GM12892 (cell line): Measurements from ENCODE around the gene NFIX.

Experiments used
- DNase-seq: peaks from one replicate; pipeline ENCODE4 v3.0.0; 2011; ENCODE audit not compliant: insufficient read length
- FAIRE-seq: peaks from 2 replicates; lab custom pipeline; 2011; peaks lifted over from hg19 to GRCh38; lab: Jason Lieb, UNC
- POLR2A ChIP-seq: IDR thresholded peaks from 2 replicates; pipeline ENCODE4 v1.6.1; 2011; ENCODE audit warnings: low read depth, low read length, control low read depth
- POLR2AphosphoS5 ChIP-seq: IDR thresholded peaks from 2 replicates; pipeline ENCODE4 v1.6.1; 2011; ENCODE audit warnings: low read depth, low read length, control low read depth
- TAF1 ChIP-seq: IDR thresholded peaks from 2 replicates; pipeline ENCODE4 v1.6.1; 2011; ENCODE audit warnings: low read depth, mild to moderate bottlenecking, control low read depth, low read length, borderline replicate concordance

The NFIX gene

DNA sequence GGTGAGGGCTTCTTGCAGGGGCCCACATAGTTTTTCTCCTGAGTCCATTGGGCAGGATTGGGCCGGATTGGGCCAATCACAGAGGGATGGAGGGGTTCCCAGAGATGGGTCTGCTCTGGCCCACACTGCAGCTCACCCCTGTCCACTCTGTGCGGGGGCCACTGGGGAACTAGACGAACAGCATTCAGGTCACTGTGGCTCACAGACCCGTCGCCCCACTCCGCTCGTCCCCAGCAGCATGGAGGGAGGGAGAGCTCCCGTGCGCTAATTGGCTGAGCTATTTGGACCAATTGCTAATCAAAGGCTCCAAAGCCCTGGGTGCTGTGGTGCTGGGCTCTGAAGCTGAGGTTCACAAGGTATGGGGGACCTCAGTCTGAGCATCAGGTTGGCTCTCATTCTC is 134.1 kb downstream of the NFIX start:
- TF ChIP-seq TAF1, result no peak
- no peak for TF ChIP-seq POLR2AphosphoS5
- no peak for TF ChIP-seq POLR2A
- no peak for FAIRE-seq
- no peak for DNase-seq

DNA sequence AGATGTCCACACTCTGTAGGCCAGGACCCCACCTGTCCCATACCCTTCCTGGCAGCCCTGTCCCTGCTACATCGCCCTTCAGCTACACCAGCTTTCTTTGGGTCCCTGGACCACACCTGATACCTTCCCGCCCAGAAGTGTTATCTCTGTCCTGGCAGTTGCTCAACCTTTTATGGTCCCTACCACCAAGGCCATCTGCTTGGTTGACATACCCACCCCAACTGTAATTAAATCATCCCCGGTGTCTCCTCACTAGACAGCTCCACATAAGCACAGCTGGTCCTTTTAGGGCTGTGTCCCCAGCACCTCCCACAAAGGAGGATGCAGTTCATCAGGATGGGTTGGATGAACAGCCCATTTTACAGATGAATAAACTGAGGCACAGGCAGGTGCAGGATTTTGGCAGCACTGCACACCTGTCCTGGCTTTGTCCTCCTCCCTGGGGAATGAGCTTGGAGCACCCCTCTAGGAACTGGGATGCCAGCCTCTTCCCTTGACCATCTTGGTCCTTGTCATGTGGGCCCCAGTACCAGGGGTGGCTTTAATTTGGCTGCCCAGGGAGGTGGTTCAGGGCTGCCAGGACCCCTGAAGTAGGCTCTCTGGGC is 135.7 kb downstream of the NFIX start:
- DNase-seq (no peak), FAIRE-seq (no peak)
- TF ChIP-seq POLR2A, result no peak
- TF ChIP-seq POLR2AphosphoS5, result no peak
- TF ChIP-seq TAF1, result no peak

DNA sequence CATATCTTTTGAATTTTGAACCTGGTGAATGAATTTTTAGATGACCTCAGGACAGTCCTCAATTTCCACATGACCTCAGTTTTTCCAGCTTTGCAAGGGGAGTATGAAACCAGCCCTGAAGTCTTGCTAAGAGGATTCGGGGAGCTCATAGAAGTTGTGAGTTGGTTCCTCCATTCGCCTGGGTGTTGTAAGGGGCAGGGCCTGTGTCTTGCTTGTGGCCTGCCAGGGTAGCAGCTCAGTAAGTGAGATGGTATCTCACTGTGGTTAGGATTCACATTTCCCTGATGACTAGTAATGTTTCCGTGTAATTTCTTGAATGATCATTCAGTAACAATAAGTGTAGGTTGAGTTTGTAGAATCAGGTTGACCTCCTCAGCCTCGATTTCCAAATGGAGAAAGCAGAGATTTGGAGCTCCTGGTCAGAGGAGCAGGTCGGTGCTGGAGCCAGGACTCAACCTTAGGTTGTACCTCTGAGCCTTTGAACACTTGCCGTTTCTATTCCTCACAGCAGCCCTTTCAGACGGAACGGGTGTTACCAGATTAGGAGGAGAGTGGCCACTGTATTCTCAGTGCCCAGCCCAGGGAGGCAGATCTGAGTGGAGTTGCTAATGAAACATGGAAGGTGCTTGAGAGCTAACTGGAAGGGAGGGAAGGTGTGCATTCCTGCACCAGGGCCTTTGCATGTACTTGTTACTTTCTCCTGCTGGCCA is 137.4 kb downstream of the NFIX start:
- TF ChIP-seq POLR2AphosphoS5 (no peak), TAF1 (no peak), POLR2A (no peak)
- DNase-seq (no peak), FAIRE-seq (no peak)

DNA sequence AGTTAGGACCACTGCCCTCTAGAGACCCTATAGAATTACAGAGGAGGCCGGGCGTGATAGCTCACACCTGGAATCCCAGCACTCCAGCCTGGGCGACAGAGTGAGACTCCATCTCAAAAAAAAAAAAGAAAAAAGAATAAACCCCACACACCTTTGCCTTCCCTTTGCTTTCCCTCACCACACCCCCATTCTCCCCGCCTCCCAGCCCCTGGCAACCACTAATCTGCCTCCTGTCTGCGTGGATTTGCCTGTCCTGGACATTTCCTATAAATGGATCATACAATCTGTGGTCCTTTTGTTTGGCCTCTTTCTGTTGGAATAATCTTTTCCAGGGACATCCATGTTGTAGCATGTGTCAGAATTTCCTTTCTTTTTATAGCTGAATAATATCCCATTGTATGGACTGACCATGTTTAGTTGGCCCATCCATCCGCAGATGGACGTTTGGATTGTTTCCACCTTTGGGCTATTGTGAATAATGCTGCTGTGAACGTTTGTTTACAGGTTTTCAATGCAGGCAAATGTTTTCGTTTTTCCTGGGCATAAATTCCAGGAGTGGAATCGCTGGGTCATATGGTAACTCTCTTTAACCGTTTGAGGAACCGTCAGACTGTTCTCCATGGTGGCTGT is 138.1 kb downstream of the NFIX start:
- DNase-seq (no peak), FAIRE-seq (no peak)
- TF ChIP-seq POLR2A, result no peak
- no peak for TF ChIP-seq POLR2AphosphoS5
- TF ChIP-seq TAF1, result no peak

DNA sequence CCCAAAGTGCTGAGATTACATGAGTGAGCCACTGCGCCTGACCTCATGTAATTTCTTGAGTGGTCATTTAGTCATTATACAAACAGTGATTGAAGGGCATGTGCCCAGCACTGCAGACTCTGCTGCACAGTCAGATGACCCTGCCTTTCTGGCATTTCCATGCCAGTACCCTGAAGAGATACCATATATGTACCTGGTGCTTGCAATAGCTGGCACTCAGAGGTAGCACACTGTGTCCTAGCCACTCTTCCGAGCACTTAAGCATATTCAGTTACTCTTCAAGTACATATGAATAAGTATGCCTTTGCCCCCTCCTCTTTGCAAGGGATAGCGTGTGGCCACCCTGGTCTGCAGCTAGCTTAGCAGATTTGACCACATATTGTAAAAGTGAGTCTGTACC is 139.4 kb downstream of the NFIX start:
- TF ChIP-seq TAF1 (no peak), POLR2A (no peak; the same call in 1 of the 2 replicates), POLR2AphosphoS5 (no peak)
- FAIRE-seq, result no peak
- no peak for DNase-seq

DNA sequence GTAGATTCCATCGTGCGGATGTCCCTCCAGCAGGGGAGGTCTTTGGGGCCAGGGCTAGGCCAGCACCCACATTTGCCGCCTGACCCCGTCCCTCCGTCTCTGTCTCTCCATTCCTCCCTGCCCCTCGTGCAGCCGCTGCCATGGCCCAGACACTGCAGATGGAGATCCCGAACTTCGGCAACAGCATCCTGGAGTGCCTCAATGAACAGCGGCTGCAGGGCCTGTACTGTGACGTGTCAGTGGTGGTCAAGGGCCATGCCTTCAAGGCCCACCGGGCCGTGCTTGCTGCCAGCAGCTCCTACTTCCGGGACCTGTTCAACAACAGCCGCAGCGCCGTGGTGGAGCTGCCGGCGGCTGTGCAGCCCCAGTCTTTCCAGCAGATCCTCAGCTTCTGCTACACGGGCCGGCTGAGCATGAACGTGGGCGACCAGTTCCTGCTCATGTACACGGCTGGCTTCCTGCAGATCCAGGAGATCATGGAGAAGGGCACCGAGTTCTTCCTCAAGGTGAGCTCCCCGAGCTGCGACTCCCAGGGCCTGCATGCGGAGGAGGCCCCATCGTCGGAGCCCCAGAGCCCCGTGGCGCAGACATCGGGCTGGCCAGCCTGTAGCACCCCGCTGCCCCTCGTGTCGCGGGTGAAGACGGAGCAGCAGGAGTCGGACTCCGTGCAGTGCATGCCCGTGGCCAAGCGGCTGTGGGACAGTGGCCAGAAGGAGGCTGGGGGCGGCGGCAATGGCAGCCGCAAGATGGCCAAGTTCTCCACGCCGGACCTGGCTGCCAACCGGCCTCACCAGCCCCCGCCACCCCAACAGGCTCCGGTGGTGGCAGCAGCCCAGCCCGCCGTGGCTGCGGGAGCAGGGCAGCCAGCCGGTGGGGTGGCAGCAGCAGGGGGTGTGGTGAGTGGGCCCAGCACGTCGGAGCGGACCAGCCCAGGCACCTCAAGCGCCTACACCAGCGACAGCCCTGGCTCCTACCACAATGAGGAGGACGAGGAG is 140.1 kb downstream of the NFIX start:
- no peak for FAIRE-seq
- TF ChIP-seq TAF1 (no peak), POLR2AphosphoS5 (no peak), POLR2A (no peak)
- DNase-seq, result no peak

DNA sequence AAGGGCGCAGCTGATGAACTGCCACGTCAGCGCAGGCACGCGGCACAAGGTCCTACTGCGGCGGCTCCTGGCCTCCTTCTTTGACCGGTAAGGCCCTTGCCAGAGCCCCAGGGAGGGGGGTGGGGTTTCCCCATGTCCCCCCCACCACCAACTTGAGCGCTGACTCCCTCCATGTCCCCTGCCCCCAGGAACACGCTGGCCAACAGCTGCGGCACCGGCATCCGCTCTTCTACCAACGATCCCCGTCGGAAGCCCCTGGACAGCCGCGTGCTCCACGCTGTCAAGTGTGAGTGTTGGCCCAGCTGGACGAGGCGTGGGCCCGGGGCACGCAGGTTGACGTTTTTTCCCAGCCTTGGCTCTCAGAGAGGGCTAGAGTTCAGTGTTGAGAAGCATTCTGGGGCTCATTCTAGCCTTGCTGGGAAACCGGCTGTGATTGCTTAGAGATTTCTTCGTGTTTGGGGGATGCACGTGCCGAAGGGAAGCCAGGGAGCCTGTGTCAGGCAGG is 142.1 kb downstream of the NFIX start:
- FAIRE-seq, result no peak
- TF ChIP-seq TAF1 (no peak), POLR2A (no peak), POLR2AphosphoS5 (no peak)
- no peak for DNase-seq

DNA sequence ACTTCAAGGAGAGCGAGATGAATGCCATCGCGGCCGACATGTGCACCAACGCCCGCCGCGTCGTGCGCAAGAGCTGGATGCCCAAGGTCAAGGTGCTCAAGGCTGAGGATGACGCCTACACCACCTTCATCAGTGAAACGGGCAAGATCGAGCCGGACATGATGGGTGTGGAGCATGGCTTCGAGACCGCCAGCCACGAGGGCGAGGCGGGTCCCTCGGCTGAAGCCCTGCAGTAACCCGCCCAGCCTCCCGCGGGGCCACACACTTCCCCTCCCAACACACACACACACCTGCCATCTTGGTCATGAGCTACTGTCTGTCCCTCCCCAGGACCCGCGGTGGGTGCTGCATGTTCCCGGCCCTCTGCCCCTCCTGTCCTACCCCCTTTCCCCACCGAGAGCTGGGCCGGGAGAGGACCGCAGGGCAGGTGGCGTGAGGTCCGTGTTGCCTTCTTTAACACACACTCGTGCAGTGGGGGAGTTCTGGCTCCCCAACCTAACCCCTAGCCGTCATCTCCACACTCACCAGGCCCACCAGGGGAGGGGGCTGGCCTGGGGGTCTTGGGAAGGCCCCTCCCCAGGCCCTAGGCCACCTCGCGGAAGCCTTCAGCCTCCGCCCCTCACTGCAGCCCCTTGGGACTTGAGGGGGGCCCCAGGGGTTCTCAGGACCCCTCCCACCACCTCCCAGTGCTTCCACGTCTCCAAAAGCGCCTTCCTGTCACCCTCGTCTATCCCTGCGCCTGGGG is 143.1 kb downstream of the NFIX start:
- no peak for DNase-seq
- TF ChIP-seq TAF1, result no peak
- TF ChIP-seq POLR2AphosphoS5, result no peak
- no peak for TF ChIP-seq POLR2A
- no peak for FAIRE-seq

DNA sequence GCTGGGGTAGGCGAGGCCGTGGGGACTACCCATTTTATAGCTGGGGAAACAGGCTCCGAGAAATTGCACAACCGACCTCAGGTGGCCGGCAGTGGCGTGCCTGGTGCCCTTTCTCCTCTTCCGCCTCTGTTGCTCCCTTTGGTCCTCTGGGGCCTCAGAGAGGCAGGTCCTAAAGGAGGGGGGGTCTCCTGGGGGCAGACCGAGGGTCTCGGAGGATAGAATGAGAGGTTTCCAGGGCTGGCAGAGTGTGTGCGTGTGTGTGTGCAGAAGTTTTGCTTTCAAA is 143.6 kb downstream of the NFIX start:
- TF ChIP-seq POLR2AphosphoS5, result no peak
- TF ChIP-seq POLR2A, result no peak
- TF ChIP-seq TAF1, result no peak
- DNase-seq (no peak), FAIRE-seq (no peak)

DNA sequence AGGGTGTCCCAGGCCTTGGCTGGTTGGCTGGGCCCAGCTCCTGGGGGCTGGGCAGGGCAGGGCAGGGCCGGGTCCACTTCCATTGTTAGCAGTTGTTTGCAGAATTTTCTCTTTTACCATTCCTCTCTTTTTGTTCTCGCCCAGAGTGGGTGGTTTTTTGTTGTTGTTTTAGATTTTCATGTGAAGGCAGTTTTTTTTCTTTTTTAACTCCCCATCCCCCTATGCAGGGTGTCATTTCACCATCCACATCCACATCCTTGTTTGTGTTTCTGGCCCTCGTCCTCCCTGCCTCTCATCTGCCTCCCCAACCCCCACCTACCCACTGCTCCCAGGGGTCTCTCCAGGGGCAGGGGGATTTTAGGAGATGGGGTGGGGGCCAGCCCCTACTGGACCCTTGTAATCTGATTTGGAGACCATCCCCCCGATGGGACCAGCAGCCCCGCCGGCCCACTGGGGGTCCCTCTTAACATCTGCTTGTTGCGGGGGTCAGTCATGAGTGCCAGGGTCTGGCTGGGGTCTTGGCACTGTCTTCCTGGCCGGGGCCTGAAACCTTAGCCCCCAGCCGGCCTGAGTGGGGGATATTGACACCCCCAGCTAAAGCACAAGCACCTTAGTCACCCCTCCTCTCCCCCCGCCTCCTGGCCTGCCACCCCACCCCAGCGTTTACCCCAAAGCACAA is 144.5 kb downstream of the NFIX start:
- no peak for DNase-seq
- TF ChIP-seq POLR2A (no peak), POLR2AphosphoS5 (no peak), TAF1 (no peak)
- no peak for FAIRE-seq
